Measurements from ENCODE around the gene TMEM109. TPM values are rescaled to one million over a fixed set of nuclear protein-coding genes. Genes with fewer than 3 reads are reported as not detected.
A peak's percentile ranks its signal among the peaks of the same experiment; 100 is the strongest.
"Not testable (repeated sequence)": the region's sequence is repeated elsewhere in the genome, so short reads cannot be mapped to it uniquely, and the experiment has no call there.

Gene TMEM109
- total RNA-seq, 2 donors from 2014 or later: 32.0 to 39.7 TPM

GRCh38 chr11:60905551-60906113 lies 8.3 kb upstream of the TMEM109 start:
- ATAC-seq (peak; percentile 47), DNase-seq (peak; percentile 26 to 38)
- intact Hi-C loops (cut with DNase I, micrococcal nuclease): no loop called here

- peak; percentile 96 to 98 for DNase-seq
- peak; percentile 89 for ATAC-seq
- intact Hi-C loops (cut with DNase I, micrococcal nuclease): no loop called here
Measured at GRCh38 chr11:60906132-60906972, 7.6 kb upstream of the TMEM109 start, which contains the start of gene PRPF19. PRPF19 (minus strand) TSS chr11:60906585; CDS start chr11:60906382, 203 bp downstream.

GRCh38 chr11:60908803-60909202 lies 5.2 kb upstream of the TMEM109 start:
- no peak for DNase-seq
- intact Hi-C loops (cut with DNase I, micrococcal nuclease): no loop called here
- ATAC-seq: no peak

GRCh38 chr11:60909680-60910280 lies 4.2 kb upstream of the TMEM109 start:
- intact Hi-C loops (cut with DNase I, micrococcal nuclease); DNase-seq; ATAC-seq: not testable (repeated sequence)

GRCh38 chr11:60910281-60910687 lies 3.7 kb upstream of the TMEM109 start:
- ATAC-seq (no peak), DNase-seq (peak in 1 of 2 donors; percentile 61)
- intact Hi-C loops (cut with DNase I, micrococcal nuclease): no loop called here

- DNase-seq (no peak), ATAC-seq (no peak)
- intact Hi-C loops (cut with DNase I, micrococcal nuclease): no loop called here
Measured at GRCh38 chr11:60910711-60911380, 3.1 kb upstream of the TMEM109 start.

- no peak for ATAC-seq
- intact Hi-C loops (cut with DNase I, micrococcal nuclease): no loop called here
- no peak for DNase-seq
Measured at GRCh38 chr11:60912223-60912850, 1.6 kb upstream of the TMEM109 start.

- ATAC-seq (no peak), DNase-seq (peak in 1 of 2 donors; percentile 25)
- intact Hi-C loops (cut with DNase I, micrococcal nuclease): no loop called here
Measured at GRCh38 chr11:60912851-60913528, 968 bp upstream of the TMEM109 start.

GRCh38 chr11:60914633-60915247 lies 782 bp downstream of the TMEM109 start:
- intact Hi-C loops (cut with DNase I, micrococcal nuclease): no loop called here
- DNase-seq (peak; percentile 38 to 55), ATAC-seq (peak; percentile 52)

GRCh38 chr11:60915248-60915914 lies 1.4 kb downstream of the TMEM109 start:
- intact Hi-C loops (cut with DNase I, micrococcal nuclease): no loop called here
- peak; percentile 45 for ATAC-seq
- DNase-seq: peak; percentile 67 to 75

GRCh38 chr11:60916669-60917206 lies 2.8 kb downstream of the TMEM109 start:
- intact Hi-C loops (cut with DNase I, micrococcal nuclease): no loop called here
- ATAC-seq: no peak
- peak in 1 of 2 donors; percentile 19 for DNase-seq

- ATAC-seq: no peak
- intact Hi-C loops (cut with DNase I, micrococcal nuclease): no loop called here
- DNase-seq: no peak
Measured at GRCh38 chr11:60917267-60917666, 3.3 kb downstream of the TMEM109 start.

- ATAC-seq: no peak
Measured at GRCh38 chr11:60918251-60918938, 4.4 kb downstream of the TMEM109 start.

GRCh38 chr11:60918939-60919265 lies 4.9 kb downstream of the TMEM109 start:
- intact Hi-C loops (cut with DNase I, micrococcal nuclease): no loop called here
- DNase-seq: no peak
- no peak for ATAC-seq

More at GRCh38 chr11:60918251-60918938, 4.4 kb downstream of the TMEM109 start:
- intact Hi-C loops (cut with DNase I, micrococcal nuclease): no loop called here
- DNase-seq: no peak

GRCh38 chr11:60919320-60919719 lies 5.4 kb downstream of the TMEM109 start:
- DNase-seq (no peak), ATAC-seq (no peak)
- intact Hi-C loops (cut with DNase I, micrococcal nuclease): no loop called here

- intact Hi-C loops (cut with DNase I, micrococcal nuclease): no loop called here
- no peak for ATAC-seq
Measured at GRCh38 chr11:60919956-60920355, 6.0 kb downstream of the TMEM109 start.

GRCh38 chr11:60921259-60921658 lies 7.3 kb downstream of the TMEM109 start:
- ATAC-seq: no peak
- intact Hi-C loops (cut with DNase I, micrococcal nuclease): no loop called here

More at GRCh38 chr11:60919956-60920355, 6.0 kb downstream of the TMEM109 start:
- no peak for DNase-seq

More at GRCh38 chr11:60921259-60921658, 7.3 kb downstream of the TMEM109 start:
- no peak for DNase-seq
